Hepatocyte (in vitro differentiated cells): ENCODE results near the gene COX5A.

Source experiments
- EZH2 ChIP-seq: fragments of 200-600 bp; sonication (generic); IDR thresholded peaks from 2 replicates; pipeline ENCODE4 v1.6.1; 2016; ENCODE audit warnings: antibody characterized with exemption, mild to moderate bottlenecking, borderline replicate concordance
- EZH2phosphoT487 ChIP-seq: fragments of 200-600 bp; sonication (generic); IDR thresholded peaks from one replicate; pipeline ENCODE4 v1.6.1; 2018; ENCODE audit warnings: antibody characterized with exemption, mild to moderate bottlenecking, low read depth, moderate library complexity; ENCODE audit not compliant: unreplicated experiment, severe bottlenecking
- TF ChIP-seq, protein P1 (sequence below): fragments of 200-600 bp; sonication (generic); IDR thresholded peaks from 2 replicates; pipeline ENCODE4 v1.5.1; 2016; ENCODE audit warnings: antibody characterized with exemption, mild to moderate bottlenecking; ENCODE audit not compliant: poor library complexity

DNA sequence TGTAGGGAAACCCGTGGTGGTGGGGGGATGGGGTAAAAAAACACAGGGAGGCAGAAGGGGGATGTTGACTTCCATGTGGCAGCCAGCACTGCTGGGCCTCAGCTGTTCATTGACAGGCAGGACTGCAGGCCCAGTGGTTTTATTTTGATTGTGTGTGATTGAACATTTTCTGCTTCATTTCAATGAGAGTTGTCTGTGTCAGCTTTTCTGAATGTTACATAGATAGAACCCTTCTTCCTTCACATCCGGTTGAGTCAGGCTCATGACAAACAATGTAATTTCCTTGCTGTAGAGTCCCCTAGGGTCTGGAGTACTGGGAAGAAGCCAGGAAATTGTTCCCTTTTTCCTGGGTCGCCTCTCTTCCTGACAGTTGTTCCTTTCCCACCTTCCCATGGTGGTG is 26.9 kb upstream of the COX5A start:
- TF ChIP-seq, protein P1, sequence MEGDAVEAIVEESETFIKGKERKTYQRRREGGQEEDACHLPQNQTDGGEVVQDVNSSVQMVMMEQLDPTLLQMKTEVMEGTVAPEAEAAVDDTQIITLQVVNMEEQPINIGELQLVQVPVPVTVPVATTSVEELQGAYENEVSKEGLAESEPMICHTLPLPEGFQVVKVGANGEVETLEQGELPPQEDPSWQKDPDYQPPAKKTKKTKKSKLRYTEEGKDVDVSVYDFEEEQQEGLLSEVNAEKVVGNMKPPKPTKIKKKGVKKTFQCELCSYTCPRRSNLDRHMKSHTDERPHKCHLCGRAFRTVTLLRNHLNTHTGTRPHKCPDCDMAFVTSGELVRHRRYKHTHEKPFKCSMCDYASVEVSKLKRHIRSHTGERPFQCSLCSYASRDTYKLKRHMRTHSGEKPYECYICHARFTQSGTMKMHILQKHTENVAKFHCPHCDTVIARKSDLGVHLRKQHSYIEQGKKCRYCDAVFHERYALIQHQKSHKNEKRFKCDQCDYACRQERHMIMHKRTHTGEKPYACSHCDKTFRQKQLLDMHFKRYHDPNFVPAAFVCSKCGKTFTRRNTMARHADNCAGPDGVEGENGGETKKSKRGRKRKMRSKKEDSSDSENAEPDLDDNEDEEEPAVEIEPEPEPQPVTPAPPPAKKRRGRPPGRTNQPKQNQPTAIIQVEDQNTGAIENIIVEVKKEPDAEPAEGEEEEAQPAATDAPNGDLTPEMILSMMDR = no peak
- TF ChIP-seq EZH2phosphoT487 (no peak), EZH2 (no peak)
